Dendritic cell treated with granulocyte-macrophage colony-stimulating factor and Interleukin-4, amounts not matched to agents 40 ng/mL and 50 ng/mL, for 4 days (primary cell): ENCODE results near the gene PMP22.

Source experiments
- H3K27ac Mint-ChIP-seq: one replicate; pipeline ENCODE4 v1.8.0; 2022; ENCODE audit warnings: mild to moderate bottlenecking, mixed read lengths
- H3K27me3 Mint-ChIP-seq: one replicate; pipeline ENCODE4 v1.8.0; 2022; ENCODE audit warnings: mild to moderate bottlenecking, mixed read lengths
- H3K36me3 Mint-ChIP-seq: one replicate; pipeline ENCODE4 v1.8.0; 2022; ENCODE audit warnings: low read depth, mixed read lengths
- H3K4me1 Mint-ChIP-seq: one replicate; pipeline ENCODE4 v1.8.0; 2022; ENCODE audit warnings: low read depth, mixed read lengths
- H3K4me3 Mint-ChIP-seq: one replicate; pipeline ENCODE4 v1.8.0; 2022; ENCODE audit warnings: mild to moderate bottlenecking, moderate library complexity, mixed read lengths
- H3K9me3 Mint-ChIP-seq: one replicate; pipeline ENCODE4 v1.8.0; 2022; ENCODE audit warnings: mixed read lengths
- intact Hi-C: fragments of 100-400 bp; cut with micrococcal nuclease; formaldehyde crosslinking; loops from one replicate; pipeline ENCODE4 v1.15.0; 2022

PMP22 gene

GRCh38 chr17:15268461-15268860 lies 3.3 kb upstream of the PMP22 start:
- Mint-ChIP-seq H3K27me3 (peaks cover 50% of the 10 kb centered on the region), H3K9me3 (no peaks in the 10 kb centered on the region), H3K4me1 (peaks cover 40% of the 10 kb centered on the region), H3K27ac (no peak overlapping the region), H3K36me3 (no peaks in the 10 kb centered on the region), H3K4me3 (no peak overlapping the region)
- intact Hi-C loops = no loop called here

GRCh38 chr17:15267996-15268395 lies 2.9 kb upstream of the PMP22 start:
- Mint-ChIP-seq H3K27ac (no peak overlapping the region), H3K4me3 (no peak overlapping the region), H3K27me3 (peaks cover 55% of the 10 kb centered on the region), H3K9me3 (no peaks in the 10 kb centered on the region), H3K4me1 (peaks cover 44% of the 10 kb centered on the region), H3K36me3 (no peaks in the 10 kb centered on the region)
- intact Hi-C loops = no loop called here

GRCh38 chr17:15266325-15267125 lies 1.4 kb upstream of the PMP22 start:
- Mint-ChIP-seq H3K9me3 (no peaks in the 10 kb centered on the region), H3K4me1 (peaks cover 42% of the 10 kb centered on the region), H3K27me3 (peaks cover 67% of the 10 kb centered on the region), H3K27ac (no peak overlapping the region), H3K36me3 (no peaks in the 10 kb centered on the region), H3K4me3 (no peak overlapping the region)
- intact Hi-C loops = no loop called here

- Mint-ChIP-seq H3K36me3 (peaks cover under 1% of the 10 kb centered on the region), H3K27ac (no peak overlapping the region), H3K9me3 (no peaks in the 10 kb centered on the region), H3K4me3 (no peak overlapping the region), H3K27me3 (peaks cover 77% of the 10 kb centered on the region), H3K4me1 (peaks cover 43% of the 10 kb centered on the region)
- intact Hi-C loops = loop anchor here (5.0 kb wide), 3 partner anchors 263 to 733 kb away; partner anchors contain the start of genes TTC19 and ZSWIM7
Measured at GRCh38 chr17:15264542-15264941, 584 bp downstream of the PMP22 start.

GRCh38 chr17:15263680-15264079 lies 1.4 kb downstream of the PMP22 start:
- Mint-ChIP-seq H3K9me3 (no peaks in the 10 kb centered on the region), H3K36me3 (peaks cover 10% of the 10 kb centered on the region)
- intact Hi-C loops = loop anchor here (5.0 kb wide), 3 partner anchors 264 to 734 kb away; partner anchors contain the start of genes TTC19 and ZSWIM7

GRCh38 chr17:15263206-15263579 lies 1.9 kb downstream of the PMP22 start:
- Mint-ChIP-seq H3K36me3 (peaks cover 14% of the 10 kb centered on the region), H3K27me3 (peaks cover 76% of the 10 kb centered on the region), H3K4me3 (peak overlapping the region; percentile 83), H3K27ac (peak overlapping the region; percentile 65), H3K9me3 (no peaks in the 10 kb centered on the region), H3K4me1 (peaks cover 55% of the 10 kb centered on the region)
- intact Hi-C loops = loop anchor here (5.0 kb wide), 3 partner anchors 264 to 734 kb away; partner anchors contain the start of genes TTC19 and ZSWIM7

More at GRCh38 chr17:15263680-15264079, 1.4 kb downstream of the PMP22 start:
- Mint-ChIP-seq H3K27ac (no peak overlapping the region), H3K4me3 (no peak overlapping the region), H3K27me3 (peaks cover 80% of the 10 kb centered on the region), H3K4me1 (peaks cover 52% of the 10 kb centered on the region)

- peaks cover 14% of the 10 kb centered on the region for H3K36me3 Mint-ChIP-seq
- H3K4me3 Mint-ChIP-seq = peak overlapping the region; percentile 83
- intact Hi-C loops = loop anchor here (5.0 kb wide), 3 partner anchors 265 to 735 kb away; partner anchors contain the start of genes TTC19 and ZSWIM7
- peaks cover 55% of the 10 kb centered on the region for H3K4me1 Mint-ChIP-seq
- peak overlapping the region; percentile 65 for H3K27ac Mint-ChIP-seq
- H3K27me3 Mint-ChIP-seq = peaks cover 71% of the 10 kb centered on the region
- no peaks in the 10 kb centered on the region for H3K9me3 Mint-ChIP-seq
Measured at GRCh38 chr17:15262291-15263205, 2.6 kb downstream of the PMP22 start.

- Mint-ChIP-seq H3K4me3 (peak overlapping the region; percentile 83), H3K9me3 (no peaks in the 10 kb centered on the region), H3K36me3 (peaks cover 18% of the 10 kb centered on the region), H3K27ac (peak overlapping the region; percentile 65), H3K4me1 (peaks cover 62% of the 10 kb centered on the region), H3K27me3 (peaks cover 71% of the 10 kb centered on the region)
- intact Hi-C loops = loop anchor here (2.0 to 5.0 kb wide), 4 partner anchors 241 to 735 kb away; partner anchors contain the start of genes TTC19 and ZSWIM7
Measured at GRCh38 chr17:15261802-15262290, 3.3 kb downstream of the PMP22 start.

GRCh38 chr17:15261258-15261801 lies 3.8 kb downstream of the PMP22 start:
- Mint-ChIP-seq H3K4me3 (peak overlapping the region; percentile 83), H3K4me1 (peaks cover 65% of the 10 kb centered on the region), H3K9me3 (no peaks in the 10 kb centered on the region), H3K27me3 (peaks cover 69% of the 10 kb centered on the region), H3K27ac (peak overlapping the region; percentile 65), H3K36me3 (peaks cover 21% of the 10 kb centered on the region)
- intact Hi-C loops = loop anchor here (2.0 to 5.0 kb wide), 4 partner anchors 241 to 736 kb away; partner anchors contain the start of genes TTC19 and ZSWIM7

- Mint-ChIP-seq H3K27ac (peak overlapping the region; percentile 65), H3K4me1 (peaks cover 62% of the 10 kb centered on the region), H3K4me3 (peak overlapping the region; percentile 83), H3K27me3 (peaks cover 64% of the 10 kb centered on the region), H3K36me3 (peaks cover 24% of the 10 kb centered on the region), H3K9me3 (no peaks in the 10 kb centered on the region)
- intact Hi-C loops = loop anchor here (2.0 to 5.0 kb wide), 4 partner anchors 242 to 737 kb away; partner anchors contain the start of genes TTC19 and ZSWIM7
Measured at GRCh38 chr17:15260376-15261257, 4.5 kb downstream of the PMP22 start.

- intact Hi-C loops = loop anchor here (2.0 kb wide), 1 partner anchor 19 kb away; no protein-coding TSS in a partner anchor
- no peaks in the 10 kb centered on the region for H3K9me3 Mint-ChIP-seq
- peaks cover 64% of the 10 kb centered on the region for H3K4me1 Mint-ChIP-seq
- H3K36me3 Mint-ChIP-seq = peaks cover 44% of the 10 kb centered on the region
- H3K27ac Mint-ChIP-seq = no peak overlapping the region
- no peak overlapping the region for H3K4me3 Mint-ChIP-seq
- H3K27me3 Mint-ChIP-seq = peaks cover 55% of the 10 kb centered on the region
Measured at GRCh38 chr17:15257796-15258512, 7.2 kb downstream of the PMP22 start.

- Mint-ChIP-seq H3K36me3 (peaks cover 44% of the 10 kb centered on the region), H3K27ac (no peak overlapping the region), H3K4me1 (peaks cover 57% of the 10 kb centered on the region), H3K9me3 (no peaks in the 10 kb centered on the region), H3K4me3 (no peak overlapping the region), H3K27me3 (peaks cover 50% of the 10 kb centered on the region)
- intact Hi-C loops = loop anchor here (2.0 kb wide), 1 partner anchor 19 kb away; no protein-coding TSS in a partner anchor
Measured at GRCh38 chr17:15257258-15257788, 7.8 kb downstream of the PMP22 start.
